GM21786 (cell line): ENCODE data around the gene CDC42EP1.

Experiments
- ATAC-seq: cut with Tn5 transposase; IDR thresholded peaks from one replicate; pipeline ENCODE4 v1.9.1; 2021; ENCODE audit not compliant: unreplicated experiment

Gene CDC42EP1

DNA sequence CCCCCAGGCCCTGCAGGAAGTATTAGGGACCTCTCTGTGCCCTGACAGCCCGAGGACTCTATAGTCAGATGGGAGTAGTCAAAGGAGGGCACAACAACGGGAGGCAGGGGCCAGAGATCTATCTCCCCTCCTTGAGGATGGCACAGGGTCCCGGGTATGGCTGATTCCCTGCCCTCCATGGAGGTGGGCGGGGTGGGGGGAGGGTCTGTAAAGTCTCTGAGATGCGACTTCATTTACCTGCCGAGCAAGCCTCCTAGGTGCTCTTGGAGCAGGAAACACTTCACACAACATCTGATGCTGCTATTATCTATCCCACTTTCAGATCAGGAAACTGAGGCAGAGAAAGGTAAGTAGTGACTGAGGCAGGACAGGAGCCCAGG lies 769 bp upstream of the CDC42EP1 start:
- ATAC-seq: no peak

DNA sequence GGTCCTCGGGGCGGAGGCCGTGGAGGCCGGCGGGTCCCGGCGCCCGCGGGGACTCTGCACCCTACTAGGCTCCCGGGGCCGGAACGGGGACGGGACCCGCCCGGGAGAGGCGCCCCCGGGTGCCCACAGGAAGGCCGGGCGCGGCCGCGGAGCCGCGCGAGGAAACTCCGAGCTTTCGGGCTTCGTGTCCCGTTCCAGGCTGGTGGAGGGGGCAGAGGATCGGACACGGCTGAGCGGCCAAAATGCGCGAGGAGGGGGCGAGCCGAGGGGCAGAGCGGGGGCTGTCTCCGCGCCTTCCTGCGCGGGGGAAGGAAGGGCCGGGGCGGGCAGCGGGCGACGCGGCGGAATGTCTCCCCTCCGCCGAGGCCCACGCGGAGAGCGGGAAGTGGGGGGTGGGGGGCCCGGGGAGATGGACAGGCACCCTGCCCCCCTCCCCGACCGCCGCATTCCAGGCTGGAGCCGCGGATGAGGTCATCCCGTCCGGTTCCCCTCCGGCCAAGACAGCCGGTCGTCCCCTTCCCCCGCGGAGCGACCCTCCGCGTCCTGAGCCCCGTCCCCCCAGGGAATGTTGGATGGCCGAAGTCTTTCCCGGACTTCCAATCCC lies 430 bp downstream of the CDC42EP1 start:
- ATAC-seq: no peak

DNA sequence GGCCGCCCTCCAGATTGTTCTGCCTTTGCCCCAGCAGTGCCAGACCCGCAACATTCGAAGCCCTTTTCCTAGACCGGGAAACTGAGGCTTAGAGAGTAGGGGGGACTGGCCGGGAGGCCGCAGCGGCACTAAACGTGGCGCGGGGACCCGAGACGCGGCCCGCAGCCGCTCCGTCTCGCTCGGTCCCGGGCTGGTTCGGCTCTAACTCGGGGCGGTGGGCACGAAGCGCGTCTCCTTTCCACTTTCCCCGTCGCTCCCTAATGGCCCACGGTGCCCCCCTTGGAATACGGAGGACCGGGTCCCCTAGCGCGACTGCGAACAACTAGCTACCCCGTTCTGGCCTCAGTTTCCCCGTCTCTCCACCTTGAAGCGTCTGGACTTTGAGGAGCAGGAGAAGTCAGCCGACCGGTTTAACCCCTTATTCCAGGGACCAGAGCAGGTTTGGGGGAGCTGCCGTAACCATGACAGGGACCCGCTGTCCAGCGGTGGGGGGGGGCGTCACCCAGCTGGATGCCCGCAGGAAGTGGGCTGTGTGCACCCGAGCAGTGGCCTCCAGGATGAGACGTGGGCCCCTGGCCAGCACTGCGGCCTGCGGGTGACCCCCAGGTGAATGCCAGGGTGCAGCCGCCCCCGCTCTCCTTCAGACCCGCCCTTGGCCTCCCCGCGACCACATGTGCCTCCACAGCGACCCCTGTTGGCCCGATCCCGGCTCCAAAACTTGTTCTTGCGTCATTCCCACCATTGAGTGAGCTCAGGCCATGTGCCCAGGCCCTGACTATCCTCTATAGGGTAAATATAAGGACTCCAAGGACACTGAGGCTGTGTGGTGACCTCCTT lies 1.1 kb downstream of the CDC42EP1 start:
- ATAC-seq: no peak

DNA sequence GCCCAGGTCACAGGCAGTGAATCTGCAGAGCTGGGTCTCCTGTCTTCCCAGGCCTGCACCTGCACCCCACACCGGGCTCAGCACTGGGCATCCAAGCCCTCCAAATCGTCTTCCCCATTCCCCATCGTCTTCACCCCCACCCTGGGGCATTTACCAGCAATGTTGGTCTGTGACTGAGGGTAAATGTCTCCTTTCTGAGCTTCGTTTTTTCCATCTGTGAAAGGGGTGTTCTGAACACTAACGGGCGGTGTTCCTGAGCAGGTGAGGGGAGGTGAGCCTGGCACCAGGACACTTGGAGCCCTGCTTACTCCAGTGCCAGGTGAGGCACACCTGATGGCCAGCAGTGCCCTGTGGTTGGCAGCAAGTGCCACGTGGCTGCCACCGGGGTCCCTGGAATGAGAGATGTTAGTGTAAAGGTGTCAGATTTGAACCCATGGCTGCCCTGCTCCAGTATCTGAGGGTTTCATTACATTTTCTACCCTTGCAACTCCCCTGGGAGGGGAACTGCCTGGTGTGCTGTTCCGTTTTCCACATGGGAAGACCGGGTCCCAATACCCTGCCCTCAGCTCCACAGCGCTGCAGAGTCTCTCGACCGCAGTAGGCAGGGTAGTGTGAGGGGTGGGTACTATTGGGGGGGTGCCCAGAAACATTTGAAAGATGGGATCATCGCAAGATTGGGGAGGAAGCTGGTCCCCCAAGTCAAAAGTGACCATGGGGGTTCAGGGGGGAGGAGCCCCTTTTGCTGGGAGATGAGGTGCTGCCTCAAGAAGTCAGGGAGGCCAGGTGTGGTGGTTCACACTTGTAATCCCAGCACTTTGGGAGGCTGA lies 2.0 kb downstream of the CDC42EP1 start:
- no peak for ATAC-seq

DNA sequence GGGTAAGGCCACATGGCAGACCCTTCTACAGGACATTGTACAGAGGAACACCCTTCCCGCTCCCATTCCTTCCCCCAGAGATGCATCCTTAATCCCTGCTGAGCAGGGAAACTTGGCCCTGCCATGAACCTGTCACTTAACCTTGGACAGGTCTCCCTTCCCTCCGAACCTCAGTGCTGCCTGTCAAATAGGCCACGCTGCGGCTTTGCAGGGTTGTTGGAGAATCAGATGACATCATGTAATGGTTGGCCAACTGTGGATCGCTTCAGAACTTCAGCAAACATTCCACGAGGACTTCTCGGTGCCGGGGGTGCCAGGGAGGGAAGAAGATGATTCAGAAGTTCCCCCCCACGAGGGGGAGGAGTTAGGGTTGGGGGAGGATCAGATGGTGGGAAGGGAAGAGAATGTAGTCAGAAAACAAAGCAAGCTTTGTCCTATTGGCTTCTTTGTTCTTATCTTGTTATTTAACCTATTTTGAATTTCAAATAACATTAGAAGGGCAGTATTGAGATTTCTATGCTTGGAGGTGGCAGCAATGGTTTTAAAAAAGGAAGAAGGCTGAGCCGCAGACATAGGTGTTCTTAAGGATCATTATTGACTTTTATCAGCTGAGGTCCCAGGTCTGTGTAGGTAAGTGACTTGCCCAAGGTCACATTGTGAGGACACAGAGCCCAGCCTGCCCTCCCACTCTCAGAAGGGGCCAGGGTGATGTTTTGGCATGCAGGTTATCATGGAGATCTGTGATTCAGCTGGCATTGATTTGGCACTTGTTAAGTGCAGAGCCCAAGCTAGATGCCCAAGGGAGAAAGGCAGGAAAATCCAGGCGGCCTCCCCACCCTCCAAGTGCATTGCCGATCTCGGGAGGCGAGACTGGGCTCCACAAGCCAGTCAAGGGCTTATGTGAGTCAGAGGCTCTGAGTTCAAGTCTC lies 3.1 kb downstream of the CDC42EP1 start:
- ATAC-seq: no peak

DNA sequence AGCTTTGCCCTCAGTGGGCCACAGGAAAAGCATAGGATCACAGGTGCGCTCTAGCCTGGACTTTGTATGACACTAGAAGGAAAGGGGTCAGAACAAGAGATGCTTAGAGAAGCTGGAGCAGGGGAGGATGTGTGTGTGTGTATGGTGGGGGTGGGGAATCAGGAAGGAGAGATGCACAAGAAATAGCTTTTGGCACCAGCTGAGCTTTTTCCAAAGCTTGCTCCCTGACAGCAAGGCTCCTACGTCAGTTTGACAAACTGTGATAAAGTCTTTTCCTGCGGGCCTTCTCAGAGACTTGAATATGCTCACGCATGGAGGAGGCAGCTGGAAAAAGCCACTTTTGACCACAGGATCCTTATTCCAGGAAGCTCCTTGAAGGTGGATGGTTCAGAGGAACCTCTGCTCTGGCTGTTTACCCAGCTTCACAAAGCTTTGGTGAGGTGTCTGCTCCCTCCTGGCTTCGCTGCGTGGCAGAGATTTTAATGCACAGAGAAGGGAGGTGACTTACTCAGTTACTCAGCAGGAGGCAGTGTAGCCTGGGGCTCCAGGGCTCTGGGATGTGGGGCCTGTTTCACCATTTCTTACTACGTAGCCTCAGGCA lies 3.9 kb downstream of the CDC42EP1 start:
- ATAC-seq: no peak

DNA sequence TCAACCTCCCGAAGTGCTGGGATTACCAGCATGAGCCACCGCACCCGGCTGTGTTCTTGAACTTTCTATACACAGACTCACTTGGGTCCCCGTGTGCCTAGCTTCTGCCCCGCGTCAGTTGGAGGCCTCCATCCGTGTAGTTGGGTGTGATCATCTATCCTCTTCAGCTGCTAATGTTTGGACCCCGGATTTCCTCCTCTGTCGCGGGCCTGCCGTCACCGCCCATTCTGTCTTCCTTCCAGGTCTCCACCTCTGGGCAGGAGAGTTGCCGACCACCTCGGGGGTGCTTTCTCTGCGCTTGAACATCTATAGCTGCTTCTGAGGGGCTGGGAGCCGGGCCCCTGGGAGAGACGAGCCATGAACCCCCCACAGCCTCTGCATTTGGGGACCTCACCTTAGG lies 5.5 kb downstream of the CDC42EP1 start:
- no peak for ATAC-seq

DNA sequence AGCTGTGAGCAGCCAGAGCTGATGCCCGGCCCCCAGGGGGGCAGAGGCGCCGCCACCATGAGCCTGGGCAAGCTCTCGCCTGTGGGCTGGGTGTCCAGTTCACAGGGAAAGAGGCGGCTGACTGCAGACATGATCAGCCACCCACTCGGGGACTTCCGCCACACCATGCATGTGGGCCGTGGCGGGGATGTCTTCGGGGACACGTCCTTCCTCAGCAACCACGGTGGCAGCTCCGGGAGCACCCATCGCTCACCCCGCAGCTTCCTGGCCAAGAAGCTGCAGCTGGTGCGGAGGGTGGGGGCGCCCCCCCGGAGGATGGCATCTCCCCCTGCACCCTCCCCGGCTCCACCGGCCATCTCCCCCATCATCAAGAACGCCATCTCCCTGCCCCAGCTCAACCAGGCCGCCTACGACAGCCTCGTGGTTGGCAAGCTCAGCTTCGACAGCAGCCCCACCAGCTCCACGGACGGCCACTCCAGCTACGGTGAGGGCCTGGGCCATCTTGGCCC lies 6.1 kb downstream of the CDC42EP1 start:
- no peak for ATAC-seq

DNA sequence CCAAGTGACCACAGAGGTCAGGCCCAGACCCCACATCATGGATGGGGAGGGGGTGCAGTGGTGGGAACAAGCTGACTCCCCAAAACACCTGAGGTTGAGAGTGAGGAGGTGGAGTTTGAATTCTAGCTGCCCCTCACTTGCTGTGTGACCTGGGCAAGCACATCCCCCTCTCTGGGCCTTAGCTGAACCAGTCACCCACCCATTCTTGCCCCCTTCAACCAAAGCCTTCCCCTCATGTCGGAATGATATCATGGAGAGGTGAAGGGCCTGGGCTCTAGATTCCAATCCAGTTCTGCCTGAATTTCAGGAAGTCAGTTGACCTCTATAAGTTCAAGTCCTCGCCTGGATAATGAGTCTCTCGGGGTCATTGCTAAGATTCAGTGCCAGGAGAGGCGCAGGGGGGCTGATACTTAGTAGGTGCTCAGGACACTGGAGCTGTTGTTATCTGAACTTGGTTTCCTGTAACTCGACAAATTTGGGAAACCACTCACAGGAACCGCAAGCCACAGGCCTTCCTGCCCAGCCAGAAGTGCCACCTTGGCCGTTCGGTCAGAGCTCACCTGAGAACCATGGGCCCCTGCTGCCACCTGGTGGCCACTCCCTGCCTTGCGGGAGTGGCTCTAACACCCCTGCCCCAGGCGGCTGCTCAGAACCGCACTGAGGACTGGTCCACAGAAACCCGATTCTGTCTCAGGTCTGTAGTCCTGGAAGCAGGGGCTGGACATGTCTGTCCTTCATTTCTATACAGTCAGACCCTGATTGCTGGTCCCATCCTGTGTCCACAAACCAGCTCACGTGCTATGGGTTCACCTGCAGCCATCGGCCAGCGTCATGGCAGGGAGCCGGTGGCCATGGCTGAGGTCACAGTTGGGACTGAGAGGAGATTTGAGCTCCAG lies 6.9 kb downstream of the CDC42EP1 start:
- ATAC-seq: peak; percentile 47

DNA sequence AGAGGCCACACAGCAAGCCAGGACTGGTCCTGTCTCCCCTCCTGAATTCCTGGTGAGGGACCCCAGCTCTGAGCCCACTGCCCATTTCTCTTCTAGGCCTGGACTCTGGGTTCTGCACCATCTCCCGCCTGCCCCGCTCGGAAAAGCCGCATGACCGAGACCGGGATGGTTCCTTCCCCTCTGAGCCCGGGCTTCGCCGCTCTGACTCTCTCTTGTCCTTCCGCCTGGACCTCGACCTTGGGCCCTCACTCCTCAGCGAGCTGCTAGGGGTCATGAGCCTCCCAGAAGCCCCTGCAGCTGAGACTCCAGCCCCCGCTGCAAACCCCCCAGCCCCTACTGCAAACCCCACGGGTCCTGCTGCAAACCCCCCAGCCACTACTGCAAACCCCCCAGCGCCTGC lies 7.7 kb downstream of the CDC42EP1 start:
- ATAC-seq: no peak

DNA sequence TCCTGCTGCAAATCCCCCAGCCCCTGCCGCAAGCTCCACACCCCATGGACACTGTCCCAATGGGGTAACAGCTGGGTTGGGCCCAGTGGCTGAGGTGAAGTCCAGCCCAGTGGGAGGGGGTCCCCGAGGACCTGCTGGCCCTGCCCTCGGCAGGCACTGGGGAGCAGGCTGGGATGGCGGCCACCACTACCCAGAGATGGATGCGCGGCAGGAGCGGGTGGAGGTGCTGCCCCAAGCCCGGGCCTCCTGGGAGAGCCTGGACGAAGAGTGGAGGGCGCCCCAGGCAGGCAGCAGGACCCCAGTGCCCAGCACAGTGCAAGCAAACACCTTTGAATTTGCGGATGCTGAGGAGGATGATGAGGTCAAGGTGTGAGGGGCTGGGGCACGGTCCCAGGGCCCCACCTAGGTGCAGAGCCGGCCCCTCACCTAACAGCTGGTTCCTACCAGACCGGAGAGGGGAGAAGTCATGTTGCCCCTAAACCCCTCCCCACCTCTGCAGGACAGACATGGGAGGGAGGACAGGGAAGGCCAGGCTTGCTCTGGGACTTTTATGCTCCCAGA lies 8.2 kb downstream of the CDC42EP1 start:
- no peak for ATAC-seq

DNA sequence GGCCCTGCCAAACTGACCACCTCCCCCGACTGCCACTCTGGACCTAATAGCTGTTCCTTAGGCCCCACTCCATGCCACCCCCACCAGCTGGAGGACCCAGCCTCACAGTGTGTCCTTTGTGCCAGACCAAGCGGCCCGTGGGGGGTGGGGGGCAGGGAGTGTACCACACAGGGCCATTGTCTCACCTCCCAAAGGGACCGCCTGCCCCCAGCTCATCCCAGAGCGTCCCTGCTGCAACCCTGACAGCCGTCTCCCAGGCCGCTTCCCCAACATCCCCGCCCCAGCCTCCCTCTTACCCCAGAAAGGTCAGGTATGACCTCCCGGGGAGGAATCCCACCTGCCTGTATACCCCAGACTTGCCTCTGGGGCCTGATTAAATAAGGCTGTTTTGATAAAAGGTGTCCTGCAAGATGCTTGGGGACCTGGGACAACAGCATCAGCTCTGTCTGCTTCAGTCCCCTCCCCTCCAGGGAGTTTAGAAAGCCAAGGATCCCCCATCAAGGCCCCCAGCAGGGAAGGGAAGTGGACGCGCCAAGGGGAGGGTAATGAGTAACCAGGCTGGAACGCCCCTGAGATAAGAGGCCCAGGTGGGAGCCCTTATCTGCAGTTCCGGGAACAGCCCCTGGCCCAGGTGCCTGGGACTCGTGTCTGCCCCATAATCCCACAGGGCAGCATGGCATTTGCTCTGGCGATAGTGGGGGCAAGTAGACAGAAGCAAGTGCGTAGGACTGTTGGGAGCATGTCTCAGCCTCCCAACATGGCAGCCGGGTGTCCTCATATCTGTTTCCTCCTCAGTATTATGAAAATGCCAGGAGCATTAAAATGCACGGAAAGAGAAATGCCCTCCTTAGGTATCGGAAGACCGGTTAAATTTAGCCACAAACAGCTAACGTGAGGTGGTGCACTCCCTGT lies 9.0 kb downstream of the CDC42EP1 start:
- ATAC-seq: no peak

DNA sequence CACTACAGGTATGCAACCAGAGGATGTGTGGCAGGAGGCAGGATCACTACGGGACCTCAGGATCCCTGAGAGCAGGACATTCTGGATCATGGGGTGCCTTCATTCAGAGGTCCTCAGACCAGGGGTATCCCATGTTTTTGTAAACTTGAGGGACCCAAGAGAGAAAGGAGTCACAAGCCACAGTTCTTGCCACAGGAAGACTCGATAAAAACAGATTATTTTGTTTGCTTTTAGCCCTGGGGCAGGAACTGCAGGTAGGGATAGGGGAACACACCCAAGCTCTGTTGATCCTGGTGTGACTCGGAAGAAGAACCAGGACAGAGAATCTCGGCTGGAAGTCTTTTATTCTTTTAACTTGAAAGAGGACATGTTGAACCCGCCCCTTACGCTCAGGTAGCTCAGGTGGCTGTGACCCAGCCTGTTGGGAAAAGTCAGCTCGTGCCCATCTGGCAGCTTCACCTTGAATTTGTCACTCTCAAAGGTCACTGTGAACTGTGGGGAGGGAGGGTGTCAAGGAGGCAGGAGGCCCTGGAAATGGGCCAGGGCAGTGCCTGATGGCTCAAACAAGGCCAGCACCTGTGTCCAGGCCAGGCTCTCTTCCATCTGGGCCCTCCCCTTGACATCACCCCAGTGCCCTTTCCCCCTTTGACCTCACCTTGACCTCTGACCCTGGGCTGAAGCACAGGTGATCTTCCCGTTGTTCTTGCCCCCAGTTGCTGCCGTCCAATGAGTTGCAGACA lies 9.8 kb downstream of the CDC42EP1 start:
- ATAC-seq: no peak

DNA sequence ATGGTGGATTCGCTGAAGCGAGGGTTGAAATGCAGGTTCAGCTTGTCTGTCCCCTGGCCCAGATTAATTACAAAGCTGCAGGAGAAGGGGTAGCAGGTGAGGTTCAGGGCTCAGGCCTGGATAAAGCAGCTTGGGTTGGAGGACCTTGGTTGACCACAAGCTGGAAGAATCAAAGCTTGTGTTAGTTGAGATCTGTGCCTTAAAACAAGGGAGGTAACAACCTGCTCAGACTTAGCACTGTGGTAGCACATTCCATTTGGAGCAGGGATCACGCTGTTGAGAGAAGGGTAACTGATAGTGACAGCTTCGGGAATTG lies 10.3 kb downstream of the CDC42EP1 start:
- no peak for ATAC-seq

DNA sequence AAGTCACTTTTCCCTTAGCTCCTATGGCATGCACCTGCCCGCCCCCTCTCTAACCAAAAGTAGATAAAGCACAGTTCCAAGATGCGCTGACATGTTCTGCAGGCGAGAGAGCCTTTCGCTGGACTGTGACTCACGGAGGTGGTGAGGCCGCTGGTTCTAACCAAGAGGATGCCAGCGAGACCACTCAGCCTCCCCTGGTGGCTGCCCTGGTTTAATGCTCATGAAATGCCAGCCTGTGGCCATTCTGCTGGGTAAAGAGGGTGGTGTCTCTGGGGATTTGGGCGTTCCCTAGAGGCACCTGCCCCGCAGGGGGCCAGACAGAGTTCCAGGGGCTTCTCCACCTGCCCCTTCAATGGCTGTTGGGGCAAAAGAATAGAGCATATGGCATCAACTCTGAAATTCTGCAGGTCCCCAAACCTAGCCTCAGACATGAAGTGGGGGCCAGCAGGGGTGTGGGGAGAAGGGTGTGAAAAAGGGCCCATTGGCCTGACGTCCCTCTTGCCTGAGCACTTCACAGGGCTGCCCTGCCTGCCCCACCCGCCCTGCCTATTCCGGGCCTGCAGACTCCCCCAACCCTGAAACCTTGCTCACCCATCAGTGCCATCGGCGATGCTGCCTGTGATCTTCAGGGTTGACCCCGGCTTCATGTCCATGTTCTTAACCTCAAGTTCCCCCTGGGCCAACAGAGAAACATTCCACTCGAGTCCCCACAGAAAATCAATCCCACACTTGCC lies 11.1 kb downstream of the CDC42EP1 start:
- ATAC-seq: no peak

DNA sequence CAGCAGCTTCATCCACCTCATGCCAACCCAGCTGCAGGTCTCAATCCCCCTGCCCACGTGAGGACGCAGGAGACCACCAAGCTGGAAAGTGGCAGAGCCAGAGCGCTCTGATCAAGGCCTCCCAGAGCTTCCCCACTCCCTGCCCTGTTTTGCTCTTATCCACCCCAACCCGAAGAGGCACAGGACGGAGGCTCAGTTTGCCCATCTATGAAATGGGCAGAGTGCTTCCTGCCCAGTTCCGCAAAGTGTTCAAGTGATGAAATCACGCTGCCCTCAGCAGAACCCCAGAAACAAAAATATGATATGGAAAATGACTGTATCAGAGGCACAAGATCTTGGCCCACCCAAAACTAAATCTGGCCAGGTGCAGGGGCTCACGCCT lies 11.7 kb downstream of the CDC42EP1 start:
- ATAC-seq: no peak
